ENCODE data around the gene GPR65. TPM values are rescaled to one million over a fixed set of nuclear protein-coding genes. Genes with fewer than 3 reads are reported as not detected.

Gene GPR65
- total RNA-seq (2014; rRNA removed; shearing (Covaris generic)), result 0.03 TPM in 1 of 2 replicates, not detected in the other

GRCh38 chr14:88005050-88005481 lies at the start of gene GPR65:
Gene GPR65 (plus strand): TSS chr14:88005135. CDS start chr14:88010848, 5,713 bp downstream.

GRCh38 chr14:87992718-87993628 lies 12.0 kb upstream of the GPR65 start, which contains the start of gene GALC:
Gene GALC (minus strand): TSS chr14:87993182. CDS start chr14:87993164, 18 bp downstream.

Small RNA genes within 50 kb of the gene (small RNA-seq; reads per million reads assigned to genes)
- gene RNU6-835P, result not detected

Other genes with a start within 250 kb of the GPR65 start
- 8.2 and 11.7 TPM in 2 replicates for gene GALC, start 12.0 kb upstream of the GPR65 start, total RNA-seq (2014; rRNA removed; shearing (Covaris generic))

Measured in A375 (cell line).